Ishikawa (cell line): ENCODE results near the gene VIPR2.

Experiments
- CEBPB ChIP-seq: IDR thresholded peaks from 2 replicates; pipeline ENCODE4 v1.6.1; 2012
- CREB1 ChIP-seq: IDR thresholded peaks from 2 replicates; pipeline ENCODE4 v1.6.1; 2012; ENCODE audit warnings: low read depth
- EGR1 ChIP-seq: IDR thresholded peaks from 2 replicates; pipeline ENCODE4 v1.6.1; 2012
- EP300 ChIP-seq: IDR thresholded peaks from 2 replicates; pipeline ENCODE4 v1.6.1; 2012; ENCODE audit warnings: borderline replicate concordance
- FOXM1 ChIP-seq: IDR thresholded peaks from 2 replicates; pipeline ENCODE4 v1.6.1; 2012; ENCODE audit warnings: low read depth, borderline replicate concordance
- MAX ChIP-seq: IDR thresholded peaks from 2 replicates; pipeline ENCODE4 v1.6.1; 2012
- NFIC ChIP-seq: IDR thresholded peaks from 2 replicates; pipeline ENCODE4 v1.6.1; 2012
- RAD21 ChIP-seq: IDR thresholded peaks from 2 replicates; pipeline ENCODE4 v1.6.1; 2012; ENCODE audit warnings: low read depth
- REST ChIP-seq: IDR thresholded peaks from 2 replicates; pipeline ENCODE4 v1.6.1; 2012; ENCODE audit warnings: low read depth, mild to moderate bottlenecking
- TAF1 ChIP-seq: IDR thresholded peaks from 2 replicates; pipeline ENCODE4 v1.6.1; 2012; ENCODE audit warnings: low read depth, mild to moderate bottlenecking
- TCF12 ChIP-seq: IDR thresholded peaks from 2 replicates; pipeline ENCODE4 v1.6.1; 2012; ENCODE audit warnings: low read depth
- TEAD4 ChIP-seq: IDR thresholded peaks from 2 replicates; pipeline ENCODE4 v1.6.1; 2012
- USF1 ChIP-seq: IDR thresholded peaks from 2 replicates; pipeline ENCODE4 v1.6.1; 2012
- YY1 ChIP-seq: IDR thresholded peaks from 2 replicates; pipeline ENCODE4 v1.6.1; 2012; ENCODE audit warnings: low read depth
- ZBTB7A ChIP-seq: IDR thresholded peaks from 2 replicates; pipeline ENCODE4 v1.6.1; 2012; ENCODE audit warnings: low read depth

Gene VIPR2

GRCh38 chr7:158979023-158979529 lies 165.6 kb downstream of the VIPR2 start:
- TF ChIP-seq EP300 (no peak), CREB1 (no peak), CEBPB (no peak), TAF1 (no peak), EGR1 (no peak), ZBTB7A (no peak), TCF12 (no peak), FOXM1 (no peak), USF1 (no peak), RAD21 (no peak), NFIC (no peak), YY1 (no peak), REST (no peak), MAX (no peak), TEAD4 (no peak)
